Measurements from ENCODE around the gene C16orf54. TPM values are rescaled to one million over a fixed set of nuclear protein-coding genes. Genes with fewer than 3 reads are reported as not detected.
A peak's percentile ranks its signal among the peaks of the same experiment; 100 is the strongest.

C16orf54 gene
- total RNA-seq, 2 experiments from 2014 or later = 22.2 to 22.4 TPM

DNA sequence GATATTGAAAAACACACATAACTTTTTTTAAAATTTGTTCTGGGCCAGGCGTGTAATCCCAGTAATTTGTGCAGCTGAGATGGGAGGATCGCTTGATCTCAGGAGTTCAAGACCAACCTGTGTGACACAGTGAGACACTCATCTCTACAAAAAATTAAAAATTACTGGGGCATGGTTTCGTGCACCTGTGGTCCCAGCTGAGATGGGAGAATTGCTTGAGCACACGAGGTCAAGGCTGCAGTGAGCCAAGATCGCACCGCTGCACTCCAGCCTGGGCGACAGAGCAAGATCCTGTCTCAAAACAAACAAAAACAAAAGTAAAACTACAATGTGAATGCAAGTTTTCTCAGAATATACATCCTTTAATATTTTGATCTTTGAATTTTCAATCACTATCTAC is 15.1 kb downstream of the C16orf54 start:
- intact Hi-C loops (cut with micrococcal nuclease) = no loop called here
- H3K4me3 Mint-ChIP-seq = no peak overlapping the region
- TF ChIP-seq, protein P1, sequence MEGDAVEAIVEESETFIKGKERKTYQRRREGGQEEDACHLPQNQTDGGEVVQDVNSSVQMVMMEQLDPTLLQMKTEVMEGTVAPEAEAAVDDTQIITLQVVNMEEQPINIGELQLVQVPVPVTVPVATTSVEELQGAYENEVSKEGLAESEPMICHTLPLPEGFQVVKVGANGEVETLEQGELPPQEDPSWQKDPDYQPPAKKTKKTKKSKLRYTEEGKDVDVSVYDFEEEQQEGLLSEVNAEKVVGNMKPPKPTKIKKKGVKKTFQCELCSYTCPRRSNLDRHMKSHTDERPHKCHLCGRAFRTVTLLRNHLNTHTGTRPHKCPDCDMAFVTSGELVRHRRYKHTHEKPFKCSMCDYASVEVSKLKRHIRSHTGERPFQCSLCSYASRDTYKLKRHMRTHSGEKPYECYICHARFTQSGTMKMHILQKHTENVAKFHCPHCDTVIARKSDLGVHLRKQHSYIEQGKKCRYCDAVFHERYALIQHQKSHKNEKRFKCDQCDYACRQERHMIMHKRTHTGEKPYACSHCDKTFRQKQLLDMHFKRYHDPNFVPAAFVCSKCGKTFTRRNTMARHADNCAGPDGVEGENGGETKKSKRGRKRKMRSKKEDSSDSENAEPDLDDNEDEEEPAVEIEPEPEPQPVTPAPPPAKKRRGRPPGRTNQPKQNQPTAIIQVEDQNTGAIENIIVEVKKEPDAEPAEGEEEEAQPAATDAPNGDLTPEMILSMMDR (IDR thresholded peaks at IDR 0.05) = no peak
- peaks cover 8% of the 10 kb centered on the region for H3K36me3 Mint-ChIP-seq (ENCODE audit: low read depth)
- ChIA-PET CTCF (interaction anchor here (1.0 to 2.2 kb wide), 4 partner anchors 56 to 118 kb away, joined by 3 to 7 read pairs (median 4); partner anchors contain the start of gene KIF22), POLR2A (interaction anchor here (0.7 to 2.9 kb wide), 4 partner anchors 22 to 90 kb away, joined by 3 to 7 read pairs (median 3); partner anchors contain the start of gene MAZ)
- DNase-seq = no peak
- H3K4me1 Mint-ChIP-seq (ENCODE audit: low read depth) = peaks cover 33% of the 10 kb centered on the region
- no peaks in the 10 kb centered on the region for H3K27me3 Mint-ChIP-seq
- no peak for ATAC-seq
- H3K9me3 Mint-ChIP-seq = peaks cover 10% of the 10 kb centered on the region
- peak overlapping the region; percentile 73 for H3K27ac Mint-ChIP-seq

GRCh38 chr16:29729116-29729521 is 16.7 kb downstream of the C16orf54 start:
- ATAC-seq = no peak
- H3K9me3 Mint-ChIP-seq = peaks cover 7% of the 10 kb centered on the region
- intact Hi-C loops (cut with micrococcal nuclease) = no loop called here
- DNase-seq = no peak
- H3K4me3 Mint-ChIP-seq = no peak overlapping the region
- no peaks in the 10 kb centered on the region for H3K27me3 Mint-ChIP-seq
- TF ChIP-seq, protein P1 (IDR thresholded peaks at IDR 0.05) = peak; percentile 32
- ChIA-PET POLR2A (interaction anchor here (0.7 to 1.2 kb wide), 3 partner anchors 9 to 86 kb away, joined by 3 read pairs; partner anchors contain the start of gene PAGR1), CTCF (interaction anchor here (0.8 to 2.2 kb wide), 15 partner anchors 9 to 120 kb away, joined by 3 to 8 read pairs (median 4); partner anchors contain the start of gene QPRT)
- H3K36me3 Mint-ChIP-seq (ENCODE audit: low read depth) = peaks cover 6% of the 10 kb centered on the region
- peaks cover 33% of the 10 kb centered on the region for H3K4me1 Mint-ChIP-seq (ENCODE audit: low read depth)
- H3K27ac Mint-ChIP-seq = no peak overlapping the region

- TF ChIP-seq, protein P1 (IDR thresholded peaks at IDR 0.05) = no peak
- ATAC-seq (no peak), DNase-seq (no peak)
- Mint-ChIP-seq H3K4me1 (ENCODE audit: low read depth) (peaks cover 34% of the 10 kb centered on the region), H3K9me3 (peaks cover 4% of the 10 kb centered on the region), H3K4me3 (no peak overlapping the region), H3K27ac (no peak overlapping the region), H3K27me3 (no peaks in the 10 kb centered on the region), H3K36me3 (ENCODE audit: low read depth) (peaks cover 2% of the 10 kb centered on the region)
- CTCF ChIA-PET = interaction anchor here (1.0 to 2.1 kb wide), 3 partner anchors 11 to 58 kb away, joined by 4 read pairs; no protein-coding TSS in a partner anchor
- POLR2A ChIA-PET = interaction anchor here (0.7 kb wide), 1 partner anchor 719 kb away, joined by 3 read pairs; no protein-coding TSS in a partner anchor
- intact Hi-C loops (cut with micrococcal nuclease) = no loop called here
Measured at GRCh38 chr16:29727452-29727851, 18.3 kb downstream of the C16orf54 start.

- Mint-ChIP-seq H3K9me3 (peaks cover 2% of the 10 kb centered on the region), H3K27me3 (no peaks in the 10 kb centered on the region), H3K4me1 (ENCODE audit: low read depth) (peaks cover 31% of the 10 kb centered on the region), H3K36me3 (ENCODE audit: low read depth) (no peaks in the 10 kb centered on the region), H3K4me3 (no peak overlapping the region), H3K27ac (no peak overlapping the region)
- ATAC-seq = no peak
- TF ChIP-seq, protein P1 (IDR thresholded peaks at IDR 0.05) = no peak
- no peak for DNase-seq
- CTCF ChIA-PET = interaction anchor here (1.0 to 2.1 kb wide), 3 partner anchors 12 to 58 kb away, joined by 4 read pairs; no protein-coding TSS in a partner anchor
- intact Hi-C loops (cut with micrococcal nuclease) = no loop called here
- POLR2A ChIA-PET = interaction anchor here (0.7 kb wide), 1 partner anchor 718 kb away, joined by 3 read pairs; no protein-coding TSS in a partner anchor
Measured at GRCh38 chr16:29726845-29727377, 18.9 kb downstream of the C16orf54 start.
